Endometrial microvascular endothelial cells (primary cell): ENCODE measurements around the gene SCGB2B2. TPM values are rescaled to one million over a fixed set of nuclear protein-coding genes. Genes with fewer than 3 reads are reported as not detected.
"Not testable (repeated sequence)": the region's sequence is repeated elsewhere in the genome, so short reads cannot be mapped to it uniquely, and the experiment has no call there.

Experiments
- in situ Hi-C: cut with HindIII; loops from 2 replicates; pipeline ENCODE4 v1.10.0; 2017; ENCODE audit warnings: low sequenced_read_pairs, low pct_unique_long_range_greater_than_20kb; ENCODE audit errors: inconsistent ontology term
- total RNA-seq: library from RNA; depleted of rRNA; stranded (reverse); fragments of >200 nt; gene quantifications from one replicate; pipeline ENCODE4 v1.2.3, GENCODE V29; 2015; ENCODE audit errors: inconsistent ontology term

Gene SCGB2B2, protein sequence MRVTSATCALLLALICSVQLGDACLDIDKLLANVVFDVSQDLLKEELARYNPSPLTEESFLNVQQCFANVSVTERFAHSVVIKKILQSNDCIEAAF
- total RNA-seq, result not detected

DNA sequence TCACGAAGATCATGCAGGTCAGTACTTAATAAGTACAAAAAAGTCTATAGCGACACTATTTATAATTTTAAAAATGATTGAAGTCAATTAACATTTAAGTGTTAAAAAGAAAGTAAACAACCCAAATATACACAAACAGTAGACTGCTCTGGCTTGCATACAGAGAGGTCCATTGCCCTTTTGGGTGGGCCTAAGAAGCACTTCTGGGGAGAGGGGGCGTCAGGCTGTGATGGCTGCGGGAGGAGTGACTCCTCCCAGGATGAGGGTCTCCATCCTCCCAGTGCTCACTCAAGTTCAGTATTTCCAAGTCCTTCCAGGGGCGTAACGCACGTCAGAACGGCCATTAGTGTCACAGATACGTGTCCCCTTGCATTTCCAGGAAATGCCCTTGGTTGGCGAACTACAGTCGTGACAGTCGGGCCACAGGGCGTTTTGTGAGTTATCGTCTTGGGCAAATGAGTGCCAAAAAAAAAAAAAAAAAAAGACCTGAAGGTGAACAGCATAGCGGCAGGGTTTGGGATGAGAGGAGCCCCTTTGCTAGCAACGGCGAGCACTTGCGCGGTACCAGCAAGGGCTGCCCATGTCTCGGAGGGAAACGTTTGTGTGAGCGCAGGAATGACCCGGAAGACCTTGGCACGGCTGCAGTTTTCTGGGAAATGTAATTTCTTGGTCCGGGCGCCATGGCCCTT, at the start of gene SCGB2B2:
Gene SCGB2B2, minus strand, starts transcription at position 463 of the 689 bp plus-strand sequence. CDS start 82,596 bp downstream, outside the sequence.
- in situ Hi-C loops, result no loop called here

DNA sequence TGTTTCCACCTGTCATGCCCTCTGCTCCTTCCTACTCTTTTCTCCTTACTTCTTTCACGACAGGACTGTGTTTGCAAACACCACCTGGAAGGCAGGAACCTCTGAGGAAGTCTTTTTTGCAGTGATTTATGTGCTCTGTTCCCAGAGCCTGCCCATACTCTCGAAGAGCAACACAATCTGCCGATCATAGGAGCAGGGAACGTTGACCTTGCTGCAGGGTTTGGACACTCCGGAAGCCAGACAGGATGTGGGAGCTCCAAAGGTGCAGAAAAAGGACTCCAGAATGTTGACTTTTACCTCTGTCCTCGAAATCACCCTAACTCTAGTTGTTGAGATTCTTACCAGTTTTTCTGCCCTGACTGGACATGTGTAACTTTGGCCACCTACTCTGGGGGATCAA, 48.4 kb upstream of the SCGB2B2 start:
- in situ Hi-C loops, result no loop called here

DNA sequence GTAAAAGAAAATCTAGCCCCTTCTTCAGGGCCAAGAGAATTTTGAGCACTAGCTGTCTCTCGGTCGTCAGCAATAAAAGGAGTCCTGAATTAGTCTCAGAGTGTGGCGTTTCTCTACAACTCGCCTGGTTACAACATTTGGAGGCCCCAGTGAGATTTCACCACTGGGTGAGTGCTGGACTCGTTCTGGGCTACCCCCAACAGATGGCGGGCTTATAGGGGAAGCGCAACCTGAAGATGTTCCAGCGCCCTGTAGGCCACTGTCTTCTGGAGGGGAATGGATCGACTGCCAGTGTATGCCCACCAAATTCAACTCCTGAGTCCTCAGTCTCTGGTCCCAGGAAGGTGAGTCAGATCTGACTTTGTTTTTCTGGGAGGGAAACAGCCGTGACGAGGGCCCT, 45.4 kb upstream of the SCGB2B2 start:
- in situ Hi-C loops, result no loop called here

DNA sequence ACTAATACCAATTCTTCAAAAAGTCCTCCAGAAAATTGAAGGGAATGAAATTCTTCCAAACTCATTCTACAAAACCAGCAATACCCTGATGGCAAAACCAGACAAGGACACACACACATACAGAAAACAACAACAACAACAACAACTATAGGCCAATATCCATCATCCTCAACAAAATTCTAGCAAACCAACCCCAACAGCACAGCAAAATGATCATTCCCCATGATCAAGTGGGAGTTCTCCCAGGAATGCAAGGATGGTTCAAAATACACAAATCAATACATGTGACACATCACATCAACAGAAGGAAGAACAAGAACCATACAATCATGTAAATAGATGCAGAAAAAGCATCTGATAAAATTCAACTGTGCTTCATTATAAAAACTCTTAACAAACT, 38.4 kb upstream of the SCGB2B2 start:
- in situ Hi-C loops, result no loop called here

DNA sequence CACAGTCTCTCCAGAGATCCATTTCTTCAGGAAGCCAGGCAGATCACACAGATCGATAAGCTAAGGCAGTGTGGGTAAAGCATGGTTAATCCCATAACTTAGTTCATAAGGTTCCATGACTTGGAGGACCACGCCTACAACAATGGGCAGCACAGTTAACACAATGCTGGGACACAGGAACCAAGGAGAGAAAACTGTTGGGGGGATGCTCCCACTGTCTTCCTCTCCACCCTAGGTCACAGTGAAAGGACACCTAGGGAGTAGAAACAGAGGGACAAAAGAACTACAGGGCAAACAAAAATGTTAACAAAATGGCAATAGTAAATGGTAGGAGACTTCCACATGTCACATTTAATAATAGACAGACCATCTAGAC, 36.3 kb upstream of the SCGB2B2 start:
- in situ Hi-C loops, result no loop called here

DNA sequence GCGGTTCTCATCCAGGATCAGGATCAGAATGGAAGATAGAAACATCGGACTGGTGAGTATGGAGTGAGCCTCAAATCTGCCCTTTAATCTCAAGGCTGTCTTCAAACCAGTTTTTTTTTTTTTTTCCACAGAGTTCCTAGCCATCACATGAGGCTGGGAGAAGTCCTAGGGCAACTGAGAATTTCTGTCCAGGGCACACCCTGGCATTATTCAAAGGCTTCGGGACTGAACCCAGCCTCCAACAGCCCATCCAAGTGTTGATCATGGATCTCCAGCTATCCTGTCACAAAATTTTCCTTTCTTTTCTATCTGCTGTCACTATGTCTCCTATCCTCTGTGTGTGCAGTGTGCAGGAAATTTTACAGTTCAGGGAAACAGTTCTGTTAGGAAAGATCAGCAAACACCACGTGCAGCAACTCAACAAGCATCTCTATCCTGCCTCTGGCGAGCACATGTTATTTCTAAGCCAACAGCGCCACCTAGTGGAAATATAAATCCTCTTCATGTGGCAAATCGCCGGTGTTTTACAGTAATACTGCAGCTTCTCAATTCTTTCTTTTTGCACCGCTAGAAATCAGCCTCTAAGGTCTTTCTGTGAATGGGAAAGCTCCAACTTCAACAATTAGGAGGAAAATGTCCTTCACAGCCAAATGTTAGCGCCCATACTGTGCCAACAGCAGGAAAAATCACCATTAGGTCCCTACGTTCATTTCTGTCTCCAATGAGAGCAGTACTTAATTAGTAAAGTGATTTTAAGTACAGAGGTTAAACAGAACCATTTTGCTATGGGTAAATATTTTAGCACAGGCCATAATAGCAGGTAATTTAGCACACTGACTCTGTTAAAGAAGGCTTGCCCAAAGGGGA, 35.7 kb upstream of the SCGB2B2 start:
- in situ Hi-C loops, result no loop called here

DNA sequence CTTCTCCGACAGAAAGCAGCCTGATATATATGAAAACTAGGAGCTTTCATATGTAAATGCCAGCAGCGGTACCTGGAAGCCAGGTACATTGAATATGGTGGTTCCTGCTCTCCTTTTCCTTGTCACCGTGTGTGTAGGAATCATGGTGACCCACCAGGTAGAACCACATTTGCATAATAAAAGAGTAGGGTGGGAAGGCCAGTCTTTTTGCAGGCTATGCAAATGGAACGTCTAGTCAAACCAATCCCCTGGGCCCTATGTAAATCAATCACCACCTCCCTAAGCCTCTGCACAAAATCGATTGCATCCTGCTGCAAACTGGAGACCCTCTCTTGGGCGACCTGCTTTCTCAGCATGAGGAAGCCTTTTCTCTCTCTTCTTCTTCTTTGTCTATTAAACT, 34.9 kb upstream of the SCGB2B2 start:
- in situ Hi-C loops, result no loop called here

DNA sequence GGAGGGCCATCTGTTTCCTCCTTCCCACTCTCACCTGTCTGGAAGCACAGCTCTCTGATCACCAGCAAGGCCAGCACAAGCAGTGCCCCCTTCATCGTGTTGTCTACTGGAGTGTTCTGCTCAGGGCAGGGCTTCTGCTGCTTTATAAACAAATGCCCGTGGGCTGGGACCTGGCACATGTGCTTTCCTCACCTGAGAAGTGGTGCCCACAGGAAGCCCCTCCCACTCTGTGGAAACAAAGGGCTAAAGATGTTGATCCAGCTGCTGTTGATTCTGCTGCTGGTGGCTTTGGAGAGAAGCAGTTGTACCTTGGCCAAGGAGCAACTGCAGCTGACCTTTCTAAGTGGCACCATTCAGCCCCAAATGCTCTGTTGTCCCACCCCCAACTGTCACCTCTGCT, 30.7 kb upstream of the SCGB2B2 start:
- in situ Hi-C loops, result no loop called here

DNA sequence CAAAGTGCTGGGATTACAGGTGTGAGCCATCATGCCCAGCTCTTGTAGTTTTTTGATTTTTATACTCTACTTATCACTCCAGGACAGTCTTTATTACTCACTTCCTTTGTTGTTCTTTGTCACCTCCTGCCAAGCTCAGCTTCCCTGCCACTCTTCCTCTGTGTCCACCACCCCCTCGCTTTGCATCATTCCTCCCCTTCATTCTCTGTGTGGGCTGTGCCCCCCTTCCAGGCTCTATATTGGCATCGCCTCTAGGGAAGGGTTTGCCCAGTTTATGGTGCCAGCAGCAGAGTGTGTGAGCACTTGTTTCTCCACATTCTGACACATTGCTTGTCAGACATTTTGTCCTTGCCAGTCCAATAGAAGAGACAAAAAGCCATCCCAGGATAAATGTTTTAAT, 15.6 kb upstream of the SCGB2B2 start:
- in situ Hi-C loops, result no loop called here

DNA sequence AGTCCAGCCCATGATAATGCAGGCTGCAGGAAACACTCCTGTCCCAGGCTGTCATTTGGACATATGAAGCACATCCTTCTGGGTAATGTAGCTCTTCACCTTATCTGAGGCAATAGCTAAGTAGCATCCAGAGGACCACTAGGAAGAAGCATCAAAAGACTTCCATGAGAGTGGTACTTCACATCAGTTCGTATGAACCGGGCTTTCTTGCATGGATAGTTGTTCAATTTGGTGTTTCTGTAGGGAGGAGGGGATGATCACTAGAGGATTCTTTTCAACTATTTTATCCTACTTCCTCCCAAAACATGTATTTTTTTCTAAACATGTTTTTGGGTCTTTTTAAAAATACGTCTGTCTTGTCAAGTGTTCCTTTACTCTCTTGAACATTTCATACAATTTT, 13.4 kb upstream of the SCGB2B2 start:
- in situ Hi-C loops, result no loop called here

DNA sequence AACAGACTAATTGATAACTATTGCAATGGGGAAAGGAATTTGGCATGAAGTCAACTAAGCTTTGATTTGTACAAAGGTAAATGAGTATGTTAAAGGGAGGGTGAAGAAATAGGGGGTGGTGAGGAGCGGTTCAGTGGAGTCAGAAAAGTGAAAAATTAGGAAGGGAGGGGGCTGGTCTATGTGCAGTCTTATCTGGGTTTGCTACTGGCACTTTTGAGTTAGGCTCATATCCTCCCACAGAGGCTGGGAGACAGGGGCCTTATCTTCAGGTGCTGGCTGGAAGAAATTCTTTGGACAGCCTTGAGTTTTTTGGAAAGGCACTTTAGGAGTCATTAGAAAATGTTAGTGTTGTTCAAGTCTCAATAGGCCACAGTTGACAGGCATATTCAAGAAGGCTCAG, 11.6 kb upstream of the SCGB2B2 start:
- in situ Hi-C loops, result no loop called here

DNA sequence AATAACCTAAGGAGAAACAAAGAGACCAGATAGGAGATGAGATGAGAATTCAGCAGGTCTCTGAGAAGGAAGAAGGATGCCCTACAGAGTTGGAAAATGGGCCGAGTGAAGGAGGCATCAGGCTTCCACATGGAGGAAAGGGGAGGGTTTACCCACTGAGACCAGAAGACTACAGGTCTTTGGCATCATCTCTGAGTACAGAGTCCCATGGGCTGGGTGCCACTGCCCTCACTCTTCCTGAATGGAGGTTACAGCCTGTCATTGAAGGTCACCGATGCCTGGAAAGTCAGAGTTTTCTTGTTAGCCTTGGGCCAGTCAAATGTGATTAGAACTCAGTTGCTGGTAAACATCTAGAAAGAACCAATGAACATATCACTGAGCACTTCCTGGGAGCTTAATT, 10.4 kb upstream of the SCGB2B2 start:
- in situ Hi-C loops, result no loop called here

DNA sequence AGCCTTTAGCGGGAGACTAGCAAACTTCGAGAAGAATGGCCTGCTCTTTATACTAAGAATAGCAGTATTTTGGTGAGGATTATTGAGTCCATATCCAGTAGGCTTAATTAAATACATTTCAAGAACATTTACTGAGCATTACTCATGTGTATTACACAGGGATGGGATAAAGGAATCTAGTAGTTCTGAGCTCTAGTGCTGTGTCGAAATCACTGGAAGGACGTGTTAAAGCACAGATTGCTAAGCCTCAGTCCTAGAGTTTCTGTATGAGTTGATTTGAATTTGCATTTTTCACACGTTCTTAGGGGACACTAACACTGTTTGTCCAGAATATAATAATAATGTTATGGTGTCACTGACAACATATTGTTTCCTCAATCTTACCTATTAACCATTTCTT, 9.5 kb upstream of the SCGB2B2 start:
- in situ Hi-C loops, result no loop called here

DNA sequence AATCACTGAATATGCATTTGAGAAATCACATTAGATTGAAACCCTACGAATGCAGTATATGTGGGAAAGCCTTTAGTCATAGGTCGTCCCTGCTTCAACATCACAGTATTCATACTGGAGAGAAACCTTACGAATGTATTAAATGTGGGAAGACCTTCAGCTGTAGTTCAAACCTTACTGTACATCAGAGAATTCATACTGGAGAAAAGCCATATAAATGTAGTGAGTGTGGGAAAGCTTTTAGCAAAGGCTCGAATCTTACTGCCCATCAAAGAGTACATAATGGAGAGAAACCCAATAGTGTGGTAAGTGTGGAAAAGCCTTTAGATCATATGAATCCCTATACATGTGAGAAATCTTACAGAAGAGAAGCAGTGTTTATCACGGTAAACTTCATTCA, 8.3 kb upstream of the SCGB2B2 start:
- in situ Hi-C loops, result not testable (repeated sequence)

DNA sequence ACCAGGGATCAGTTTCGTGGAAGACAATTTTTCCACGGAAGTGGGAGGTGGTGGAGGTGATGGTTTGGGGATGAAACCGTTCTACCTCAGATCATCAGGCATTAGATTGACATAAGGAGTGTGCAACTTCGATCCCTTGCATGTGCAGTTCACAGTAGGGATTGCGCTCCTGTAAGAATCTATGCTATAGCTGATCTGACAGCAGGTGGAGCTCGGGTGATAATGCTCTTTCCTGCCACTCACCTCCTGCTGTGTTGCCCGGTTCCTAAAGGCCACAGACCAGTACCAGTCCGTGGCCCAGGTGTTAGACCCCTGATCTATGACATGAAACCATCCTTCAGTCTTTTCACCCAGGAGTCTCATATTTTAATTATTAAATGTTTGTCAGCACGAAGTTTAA, 4.5 kb upstream of the SCGB2B2 start:
- in situ Hi-C loops, result no loop called here

DNA sequence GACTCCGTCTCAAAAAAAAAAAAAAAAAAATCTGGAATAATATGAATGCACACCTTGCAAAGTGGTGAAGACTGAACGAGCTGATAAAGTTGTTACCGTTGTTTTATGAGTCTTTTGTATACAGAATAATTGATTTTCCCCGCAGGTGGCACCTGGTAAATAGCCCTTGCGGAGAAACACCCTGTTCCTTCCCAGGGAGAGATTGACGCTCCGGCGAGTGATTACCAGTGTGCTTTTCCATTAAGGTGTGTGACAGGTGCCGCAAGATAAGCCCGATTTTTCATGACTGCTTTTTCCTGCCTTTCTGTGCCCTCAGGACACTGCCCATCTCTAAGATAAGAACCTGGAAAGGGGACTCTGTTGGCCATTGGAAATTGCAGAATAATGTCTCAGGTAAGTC, 1.5 kb upstream of the SCGB2B2 start:
- in situ Hi-C loops, result no loop called here

DNA sequence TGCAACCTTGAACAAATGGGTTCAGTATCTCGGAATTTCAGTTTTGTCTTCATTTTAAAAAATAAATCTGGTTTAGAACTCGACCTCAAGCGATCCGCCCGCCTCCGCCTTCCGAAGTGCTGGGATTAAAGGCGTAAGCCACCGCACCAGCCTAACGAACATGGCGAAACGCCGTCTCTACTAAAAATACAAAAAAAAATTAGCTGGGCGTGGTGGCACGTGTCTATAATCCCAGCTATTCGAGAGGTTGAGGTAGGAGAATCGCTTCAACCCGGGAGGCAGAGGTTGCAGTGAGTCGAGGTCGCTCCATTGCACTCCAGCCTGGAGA, 1.1 kb upstream of the SCGB2B2 start:
- in situ Hi-C loops, result no loop called here

DNA sequence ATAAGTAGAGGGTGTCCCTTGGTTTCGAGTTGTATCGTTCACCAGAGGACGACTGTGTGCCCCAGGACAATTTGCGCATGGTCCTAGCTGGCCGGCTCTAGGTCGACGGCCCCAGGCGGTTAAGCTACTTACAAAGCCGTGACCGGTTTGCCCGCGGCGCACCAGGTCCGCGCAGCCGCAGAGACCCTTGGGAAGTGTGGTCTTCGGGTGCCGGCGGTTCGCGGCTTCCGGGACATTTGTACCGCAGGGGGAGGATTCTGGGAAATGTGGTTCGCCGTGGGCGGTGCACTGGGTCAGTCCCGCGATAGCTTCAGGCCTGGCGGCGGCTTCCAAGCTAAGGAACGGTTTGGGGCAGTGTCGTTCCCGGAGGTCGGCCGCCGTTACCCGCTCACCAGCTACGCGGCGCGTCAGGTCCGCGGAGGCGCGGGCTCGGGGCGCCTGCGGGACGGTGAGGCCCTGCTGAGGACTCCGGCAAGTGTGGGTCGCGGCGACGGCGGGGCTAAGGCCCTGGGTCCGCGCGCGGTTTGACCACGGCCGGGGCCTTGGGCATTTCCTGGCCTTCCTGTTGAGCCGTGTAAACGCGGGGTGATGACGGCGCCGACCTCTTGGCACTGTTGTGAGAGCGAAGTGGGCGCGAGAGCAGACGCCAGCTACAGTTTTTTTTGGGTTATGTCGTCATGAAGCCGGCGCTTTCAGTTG, 576 bp upstream of the SCGB2B2 start, which contains the start of gene ZNF302:
Gene ZNF302, plus strand, starts transcription at position 293 of the 699 bp plus-strand sequence. CDS start 1,127 bp downstream, outside the sequence.
- in situ Hi-C loops, result no loop called here

DNA sequence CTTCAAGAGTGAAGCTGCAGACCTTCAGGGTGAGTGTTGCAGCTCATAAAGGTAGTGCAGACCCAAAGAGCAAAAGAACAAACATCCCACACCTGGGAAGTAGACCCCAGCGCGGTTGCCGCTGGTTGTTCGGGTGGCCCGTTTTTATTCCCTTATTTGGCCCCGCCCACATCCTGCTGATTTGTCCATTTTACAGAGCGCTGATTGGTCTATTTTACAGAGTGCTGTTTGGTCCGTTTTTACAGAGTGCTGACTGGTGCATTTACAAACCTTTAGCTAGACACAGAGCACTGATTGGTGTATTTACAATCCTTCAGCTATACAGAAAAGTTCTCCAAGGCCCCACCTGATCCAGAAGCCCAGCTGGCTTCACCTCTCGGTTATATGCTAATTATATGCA, 1.0 kb downstream of the SCGB2B2 start:
- in situ Hi-C loops, result no loop called here

DNA sequence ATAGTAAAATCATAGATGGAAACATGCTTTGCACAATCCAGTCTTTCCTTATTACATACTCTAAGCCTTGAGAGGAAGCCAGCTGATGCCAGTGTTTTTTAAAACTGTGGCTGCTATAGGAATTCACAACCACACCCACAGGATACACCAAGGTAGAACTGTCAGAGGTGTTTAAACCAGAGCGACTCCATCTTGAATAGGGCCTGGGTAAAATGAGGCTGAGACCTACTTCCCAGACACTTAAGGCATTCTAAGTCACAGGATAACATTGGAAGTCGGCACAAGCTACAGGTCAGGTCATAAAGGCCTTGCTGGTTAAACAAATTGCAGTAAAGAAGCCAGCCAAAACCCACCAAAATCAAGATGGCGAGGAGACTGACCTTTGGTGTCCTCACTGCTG, 1.7 kb downstream of the SCGB2B2 start:
- in situ Hi-C loops, result no loop called here
